ENCODE data around the gene OR1D2. TPM values are rescaled to one million over a fixed set of nuclear protein-coding genes. Genes with fewer than 3 reads are reported as not detected.
"Not testable (repeated sequence)": the region's sequence is repeated elsewhere in the genome, so short reads cannot be mapped to it uniquely, and the experiment has no call there.

Gene OR1D2
- total and polyA plus RNA-seq, 2 of the 4 experiments (the other 2 are of a cell fraction), result not detected

GRCh38 chr17:3054868-3055267, 49.4 kb downstream of the OR1D2 start:
- H3K4me1 ChIP-seq (ENCODE audit: control insufficient read depth, insufficient read depth, low read length); H3K56ac ChIP-seq (ENCODE audit: extremely low read depth, insufficient read depth, low read length); H3K9me3 ChIP-seq (ENCODE audit: control insufficient read depth, insufficient read depth, low read length); H4K20me1 ChIP-seq (ENCODE audit: insufficient read depth, low read length); H2AK5ac ChIP-seq (ENCODE audit: low read depth, low read length); DNase-seq; H4K8ac ChIP-seq (ENCODE audit: low read depth in 2 of 2, low read length in 2 of 2); H2AK9ac ChIP-seq (replicated peaks; ENCODE audit: low read depth, low read length, poor library complexity); in situ Hi-C loops (cut with MboI; ENCODE audit: low sequenced_read_pairs); H3K4me2 ChIP-seq (ENCODE audit: low read depth, low read length); H3K36me3 ChIP-seq (ENCODE audit: control insufficient read depth, insufficient read depth, low read length); intact Hi-C loops (cut with micrococcal nuclease); H3K14ac ChIP-seq (replicated peaks; ENCODE audit: low read depth, low read length); H3K27me3 ChIP-seq (ENCODE audit: control insufficient read depth, insufficient read depth, low read length); H3K4me3 ChIP-seq (ENCODE audit: insufficient read depth, low read depth, low read length); H3K79me1 ChIP-seq (ENCODE audit: low read depth in 1 of 2, low read length in 2 of 2); H2BK5ac ChIP-seq (ENCODE audit: low read depth, low read length, poor library complexity, severe bottlenecking); dilution Hi-C loops (cut with HindIII; ENCODE audit: low sequenced_read_pairs, unreplicated experiment); H2BK15ac ChIP-seq (ENCODE audit: low read depth, low read length); BruUV-seq (replicated peaks); H3K27ac ChIP-seq (ENCODE audit: insufficient read depth, low read length); H4K5ac ChIP-seq (ENCODE audit: low read depth, low read length); CTCF ChIA-PET; H2AFZ ChIP-seq (replicated peaks; ENCODE audit: low read length, poor library complexity); H4K91ac ChIP-seq (ENCODE audit: insufficient read depth, low read depth, low read length); H3K9ac ChIP-seq (ENCODE audit: low read depth, low read length); H3K23ac ChIP-seq (ENCODE audit: low read depth, low read length); H3K9me1 ChIP-seq (ENCODE audit: insufficient read depth, low read length); ATAC-seq (ENCODE audit: low read depth); POLR2A ChIA-PET (ENCODE audit: unreplicated experiment); H2BK120ac ChIP-seq (ENCODE audit: low read depth, low read length); H2BK20ac ChIP-seq (ENCODE audit: low read depth, low read length); H3K18ac ChIP-seq (ENCODE audit: low read depth, low read length); H3K4ac ChIP-seq (ENCODE audit: low read depth, low read length): not testable (repeated sequence)
- WGBS, 2 experiments (ENCODE audit: extremely low coverage in 2 of 2, insufficient read length in 1 of 2), result no CpG with 5 or more reads among the region's 2 CpGs

Data from IMR-90 (cell line).